ENCODE measurements around the gene NEUROG1. TPM values are rescaled to one million over a fixed set of nuclear protein-coding genes. Genes with fewer than 3 reads are reported as not detected.

The NEUROG1 gene
- total RNA-seq, 2 donors from 2014 or later: not detected

GRCh38 chr5:135551593-135552447 is 16.1 kb upstream of the NEUROG1 start:
- Mint-ChIP-seq H3K27me3 (peaks cover 39% of the 10 kb centered on the region), H3K4me3 (no peak overlapping the region), H3K36me3 (ENCODE audit: low read depth) (no peaks in the 10 kb centered on the region), H3K27ac (no peak overlapping the region), H3K4me1 (no peaks in the 10 kb centered on the region), H3K9me3 (no peaks in the 10 kb centered on the region)
- ATAC-seq (replicated peaks): peak; percentile 78

- Mint-ChIP-seq H3K36me3 (ENCODE audit: low read depth) (no peaks in the 10 kb centered on the region), H3K27ac (no peak overlapping the region), H3K4me1 (no peaks in the 10 kb centered on the region), H3K27me3 (peaks cover 45% of the 10 kb centered on the region), H3K9me3 (no peaks in the 10 kb centered on the region), H3K4me3 (no peak overlapping the region)
- no peak for ATAC-seq (replicated peaks)
These were observed 13.6 kb upstream of the NEUROG1 start for GRCh38 chr5:135549413-135549812.

- Mint-ChIP-seq H3K36me3 (ENCODE audit: low read depth) (no peaks in the 10 kb centered on the region), H3K27ac (no peak overlapping the region), H3K4me1 (peaks cover 6% of the 10 kb centered on the region), H3K4me3 (no peak overlapping the region), H3K9me3 (no peaks in the 10 kb centered on the region), H3K27me3 (peaks cover 52% of the 10 kb centered on the region)
- no peak for ATAC-seq (replicated peaks)
These were observed 12.0 kb upstream of the NEUROG1 start for GRCh38 chr5:135547590-135548254.

- no peak for ATAC-seq (replicated peaks)
- H3K9me3 Mint-ChIP-seq: no peaks in the 10 kb centered on the region
These were observed 11.1 kb upstream of the NEUROG1 start for GRCh38 chr5:135546912-135547311.

GRCh38 chr5:135546101-135546500 is 10.3 kb upstream of the NEUROG1 start:
- no peak for ATAC-seq (replicated peaks)
- no peak overlapping the region for H3K27ac Mint-ChIP-seq
- no peaks in the 10 kb centered on the region for H3K36me3 Mint-ChIP-seq (ENCODE audit: low read depth)
- no peaks in the 10 kb centered on the region for H3K9me3 Mint-ChIP-seq
- no peak overlapping the region for H3K4me3 Mint-ChIP-seq
- H3K4me1 Mint-ChIP-seq: peaks cover 6% of the 10 kb centered on the region
- H3K27me3 Mint-ChIP-seq: peaks cover 57% of the 10 kb centered on the region

More at GRCh38 chr5:135546912-135547311, 11.1 kb upstream of the NEUROG1 start:
- H3K4me3 Mint-ChIP-seq: no peak overlapping the region
- peaks cover 52% of the 10 kb centered on the region for H3K27me3 Mint-ChIP-seq
- no peak overlapping the region for H3K27ac Mint-ChIP-seq
- peaks cover 6% of the 10 kb centered on the region for H3K4me1 Mint-ChIP-seq
- no peaks in the 10 kb centered on the region for H3K36me3 Mint-ChIP-seq (ENCODE audit: low read depth)

- peaks cover 6% of the 10 kb centered on the region for H3K4me1 Mint-ChIP-seq
- no peak overlapping the region for H3K4me3 Mint-ChIP-seq
- ATAC-seq (replicated peaks): no peak
- H3K9me3 Mint-ChIP-seq: no peaks in the 10 kb centered on the region
- no peaks in the 10 kb centered on the region for H3K36me3 Mint-ChIP-seq (ENCODE audit: low read depth)
- no peak overlapping the region for H3K27ac Mint-ChIP-seq
- H3K27me3 Mint-ChIP-seq: peaks cover 63% of the 10 kb centered on the region
These were observed 9.3 kb upstream of the NEUROG1 start for GRCh38 chr5:135545099-135545498.

- peak overlapping the region; percentile 83 for H3K4me3 Mint-ChIP-seq
- no peak overlapping the region for H3K27ac Mint-ChIP-seq
- peak; percentile 19 for ATAC-seq (replicated peaks)
- no peaks in the 10 kb centered on the region for H3K9me3 Mint-ChIP-seq
- H3K36me3 Mint-ChIP-seq (ENCODE audit: low read depth): no peaks in the 10 kb centered on the region
- H3K27me3 Mint-ChIP-seq: peaks cover 68% of the 10 kb centered on the region
- peaks cover 6% of the 10 kb centered on the region for H3K4me1 Mint-ChIP-seq
These were observed 7.9 kb upstream of the NEUROG1 start for GRCh38 chr5:135543485-135544304.

- H3K36me3 Mint-ChIP-seq (ENCODE audit: low read depth): no peaks in the 10 kb centered on the region
- peaks cover 72% of the 10 kb centered on the region for H3K27me3 Mint-ChIP-seq
- peaks cover 6% of the 10 kb centered on the region for H3K4me1 Mint-ChIP-seq
- no peak for ATAC-seq (replicated peaks)
- no peaks in the 10 kb centered on the region for H3K9me3 Mint-ChIP-seq
- no peak overlapping the region for H3K27ac Mint-ChIP-seq
- peak overlapping the region; percentile 83 for H3K4me3 Mint-ChIP-seq
These were observed 7.3 kb upstream of the NEUROG1 start for GRCh38 chr5:135543001-135543484.

GRCh38 chr5:135541807-135542502 is 6.2 kb upstream of the NEUROG1 start:
- Mint-ChIP-seq H3K9me3 (no peaks in the 10 kb centered on the region), H3K4me3 (no peak overlapping the region), H3K36me3 (ENCODE audit: low read depth) (no peaks in the 10 kb centered on the region), H3K27me3 (peaks cover 77% of the 10 kb centered on the region), H3K4me1 (peaks cover 6% of the 10 kb centered on the region), H3K27ac (no peak overlapping the region)
- no peak for ATAC-seq (replicated peaks)

- H3K9me3 Mint-ChIP-seq: no peaks in the 10 kb centered on the region
- peaks cover 72% of the 10 kb centered on the region for H3K27me3 Mint-ChIP-seq
- H3K36me3 Mint-ChIP-seq (ENCODE audit: low read depth): no peaks in the 10 kb centered on the region
- ATAC-seq (replicated peaks): no peak
- peaks cover 10% of the 10 kb centered on the region for H3K4me1 Mint-ChIP-seq
- no peak overlapping the region for H3K27ac Mint-ChIP-seq
- H3K4me3 Mint-ChIP-seq: no peak overlapping the region
These were observed 3.8 kb upstream of the NEUROG1 start for GRCh38 chr5:135539430-135540005.

- Mint-ChIP-seq H3K27me3 (peaks cover 78% of the 10 kb centered on the region), H3K4me1 (peaks cover 11% of the 10 kb centered on the region), H3K4me3 (no peak overlapping the region), H3K27ac (no peak overlapping the region), H3K36me3 (ENCODE audit: low read depth) (no peaks in the 10 kb centered on the region), H3K9me3 (no peaks in the 10 kb centered on the region)
- ATAC-seq (replicated peaks): no peak
These were observed 2.5 kb upstream of the NEUROG1 start for GRCh38 chr5:135538261-135538660.

GRCh38 chr5:135537745-135538144 is 2.0 kb upstream of the NEUROG1 start:
- Mint-ChIP-seq H3K9me3 (no peaks in the 10 kb centered on the region), H3K27me3 (peaks cover 78% of the 10 kb centered on the region), H3K36me3 (ENCODE audit: low read depth) (no peaks in the 10 kb centered on the region), H3K4me1 (peaks cover 6% of the 10 kb centered on the region), H3K4me3 (no peak overlapping the region), H3K27ac (no peak overlapping the region)
- ATAC-seq (replicated peaks): no peak

GRCh38 chr5:135537271-135537670 is 1.5 kb upstream of the NEUROG1 start:
- Mint-ChIP-seq H3K27ac (no peak overlapping the region), H3K4me1 (peaks cover 6% of the 10 kb centered on the region), H3K27me3 (peaks cover 80% of the 10 kb centered on the region), H3K4me3 (no peak overlapping the region), H3K9me3 (no peaks in the 10 kb centered on the region), H3K36me3 (ENCODE audit: low read depth) (no peaks in the 10 kb centered on the region)
- no peak for ATAC-seq (replicated peaks)
